Liver (tissue), 9 donors: ENCODE measurements around the gene WDR7. TPM values are rescaled to one million over a fixed set of nuclear protein-coding genes. Genes with fewer than 3 reads are reported as not detected.

Experiments
- DNase-seq: peaks from one replicate; pipeline ENCODE4 v3.0.0-alpha.2; 2017; ENCODE audit warnings: low spot score
- H3K27ac ChIP-seq, 2 donors: one replicate each; pipeline ENCODE4 v1.7.0; 2013; ENCODE audit warnings: inconsistent platforms in 2 of 2, low read length in 2 of 2, control low read depth in 1 of 2, low read depth in 1 of 2, mild to moderate bottlenecking in 1 of 2
- H3K27me3 ChIP-seq, 4 donors: one replicate each; pipeline versions ENCODE4 v1.6.1 to v1.7.0; 2013; ENCODE audit warnings: low read length in 3 of 4, inconsistent platforms in 1 of 4, mild to moderate bottlenecking in 1 of 4, moderate library complexity in 1 of 4; ENCODE audit not compliant: control insufficient read depth in 4 of 4, insufficient read depth in 4 of 4
- H3K36me3 ChIP-seq, 4 donors: one replicate each; pipeline versions ENCODE4 v1.6.1 to v1.7.0; 2013; ENCODE audit warnings: low read length in 3 of 4, mild to moderate bottlenecking in 3 of 4, low read depth in 1 of 4, moderate library complexity in 1 of 4; ENCODE audit not compliant: control insufficient read depth in 4 of 4, insufficient read depth in 3 of 4
- H3K4me1 ChIP-seq, 4 donors: one replicate each; pipeline versions ENCODE4 v1.6.1 to v1.7.0; 2013; ENCODE audit warnings: low read length in 3 of 4, mild to moderate bottlenecking in 3 of 4, moderate library complexity in 1 of 4; ENCODE audit not compliant: control insufficient read depth in 4 of 4, insufficient read depth in 4 of 4
- H3K4me3 ChIP-seq, 3 donors: one replicate each; pipeline versions ENCODE4 v1.6.1 to v1.7.0; 2013; ENCODE audit warnings: low read length in 3 of 3, control low read depth in 1 of 3, low read depth in 1 of 3, mild to moderate bottlenecking in 1 of 3
- H3K9ac ChIP-seq, 2 donors: one replicate each; pipeline ENCODE4 v1.7.0; 2013; ENCODE audit warnings: low read length in 2 of 2, mild to moderate bottlenecking in 2 of 2, moderate library complexity in 2 of 2, control low read depth in 1 of 2, low read depth in 1 of 2
- H3K9me3 ChIP-seq, 4 donors: one replicate each; pipeline versions ENCODE4 v1.6.1 to v1.7.0; 2013; ENCODE audit warnings: low read length in 3 of 4; ENCODE audit not compliant: control insufficient read depth in 4 of 4
- ATF3 ChIP-seq: IDR thresholded peaks from 2 replicates; pipeline ENCODE4 v1.6.1; 2016; ENCODE audit warnings: antibody characterized with exemption
- CTCF ChIP-seq: fragments of 150-350 bp; IDR thresholded peaks from 2 replicates; pipeline ENCODE4 v1.5.1; 2017; ENCODE audit warnings: improper control_type of control experiment, low read depth, low read length; ENCODE audit not compliant: missing input control
- EGR1 ChIP-seq, 2 donors: IDR thresholded peaks; 2 replicates each; pipeline ENCODE4 v1.6.1; 2016 to 2018; ENCODE audit warnings: antibody characterized with exemption in 2 of 2, low read depth in 2 of 2
- FOXA1 ChIP-seq: IDR thresholded peaks from 2 replicates; pipeline ENCODE4 v1.6.1; 2016; ENCODE audit warnings: antibody characterized with exemption
- FOXA2 ChIP-seq: IDR thresholded peaks from 2 replicates; pipeline ENCODE4 v1.6.1; 2016; ENCODE audit warnings: antibody characterized with exemption
- GABPA ChIP-seq, 2 donors: IDR thresholded peaks in 1 of 2; conservative IDR thresholded peaks in 1 of 2; 2 replicates each; pipeline ENCODE4 v1.6.1; 2016; ENCODE audit warnings: antibody characterized with exemption in 2 of 2, mild to moderate bottlenecking in 1 of 2, moderate library complexity in 1 of 2
- HNF4A ChIP-seq, 2 donors: conservative IDR thresholded peaks; 2 replicates each; pipeline ENCODE4 v1.6.1; 2016; ENCODE audit warnings: antibody characterized with exemption in 2 of 2, mild to moderate bottlenecking in 2 of 2
- HNF4G ChIP-seq: IDR thresholded peaks from 2 replicates; pipeline ENCODE4 v1.6.1; 2016; ENCODE audit warnings: antibody characterized with exemption
- JUND ChIP-seq, 2 donors: IDR thresholded peaks; 2 replicates each; pipeline ENCODE4 v1.6.1; 2016; ENCODE audit warnings: antibody characterized with exemption in 2 of 2
- MAX ChIP-seq: IDR thresholded peaks from 2 replicates; pipeline ENCODE4 v1.6.1; 2016; ENCODE audit warnings: antibody characterized with exemption
- NR2F2 ChIP-seq: IDR thresholded peaks from 2 replicates; pipeline ENCODE4 v1.6.1; 2016; ENCODE audit warnings: antibody characterized with exemption
- RAD21 ChIP-seq, 2 donors: IDR thresholded peaks; 2 replicates each; pipeline ENCODE4 v1.6.1; 2016; ENCODE audit warnings: antibody characterized with exemption in 2 of 2, mild to moderate bottlenecking in 2 of 2
- RXRA ChIP-seq, 2 donors: IDR thresholded peaks; 2 replicates each; pipeline ENCODE4 v1.6.1; 2017 to 2018; ENCODE audit warnings: antibody characterized with exemption in 2 of 2, mild to moderate bottlenecking in 1 of 2
- SP1 ChIP-seq: IDR thresholded peaks from 2 replicates; pipeline ENCODE4 v1.6.1; 2018; ENCODE audit warnings: antibody characterized with exemption, mild to moderate bottlenecking
- TAF1 ChIP-seq: conservative IDR thresholded peaks from 2 replicates; pipeline ENCODE4 v1.6.1; 2016; ENCODE audit warnings: antibody characterized with exemption, mild to moderate bottlenecking
- YY1 ChIP-seq: IDR thresholded peaks from 2 replicates; pipeline ENCODE4 v1.6.1; 2016; ENCODE audit warnings: antibody characterized with exemption, mild to moderate bottlenecking
- WGBS: extraction: QIAGEN DNeasy Blood & Tissue Kit; methylation state at CpG from one replicate; pipeline ENCODE4 v1.1.7; 2013; 5-methylcytosine and 5-hydroxymethylcytosine counted together
- polyA plus RNA-seq, 2 donors: library from polyadenylated mRNA; stranded (reverse) in 1 of 2; unstranded in 1 of 2; fragments of 200-250 nt in 1 of 2; fragments of >200 nt in 1 of 2; fragmentation: Nextera tagmentation in 1 of 2; extraction: Ambion mirVana in 1 of 2; gene quantifications; one replicate each; pipeline versions ENCODE4 v1.2.1 to v1.2.3, GENCODE V29; 2013 to 2015
- total RNA-seq, 2 donors: library from RNA; depleted of rRNA; stranded (reverse); fragments of >200 nt; gene quantifications; one replicate each; pipeline ENCODE4 v1.2.3, GENCODE V29; 2014
- TF ChIP-seq, protein P1 (sequence below): IDR thresholded peaks from 2 replicates; pipeline ENCODE4 v1.6.1; 2016; ENCODE audit warnings: antibody characterized with exemption, mild to moderate bottlenecking
- TF ChIP-seq, protein P2 (sequence below): IDR thresholded peaks from 2 replicates; pipeline ENCODE4 v1.6.1; 2016; ENCODE audit warnings: antibody characterized with exemption
- donor health status: healthy.
- donor health status: healthy.
- donor health status: healthy.
- donor health status: healthy.
- donor health status: healthy.

The WDR7 gene
- total and polyA plus RNA-seq, 4 donors, result 4.5 to 26.6 (median 13.2) TPM

DNA sequence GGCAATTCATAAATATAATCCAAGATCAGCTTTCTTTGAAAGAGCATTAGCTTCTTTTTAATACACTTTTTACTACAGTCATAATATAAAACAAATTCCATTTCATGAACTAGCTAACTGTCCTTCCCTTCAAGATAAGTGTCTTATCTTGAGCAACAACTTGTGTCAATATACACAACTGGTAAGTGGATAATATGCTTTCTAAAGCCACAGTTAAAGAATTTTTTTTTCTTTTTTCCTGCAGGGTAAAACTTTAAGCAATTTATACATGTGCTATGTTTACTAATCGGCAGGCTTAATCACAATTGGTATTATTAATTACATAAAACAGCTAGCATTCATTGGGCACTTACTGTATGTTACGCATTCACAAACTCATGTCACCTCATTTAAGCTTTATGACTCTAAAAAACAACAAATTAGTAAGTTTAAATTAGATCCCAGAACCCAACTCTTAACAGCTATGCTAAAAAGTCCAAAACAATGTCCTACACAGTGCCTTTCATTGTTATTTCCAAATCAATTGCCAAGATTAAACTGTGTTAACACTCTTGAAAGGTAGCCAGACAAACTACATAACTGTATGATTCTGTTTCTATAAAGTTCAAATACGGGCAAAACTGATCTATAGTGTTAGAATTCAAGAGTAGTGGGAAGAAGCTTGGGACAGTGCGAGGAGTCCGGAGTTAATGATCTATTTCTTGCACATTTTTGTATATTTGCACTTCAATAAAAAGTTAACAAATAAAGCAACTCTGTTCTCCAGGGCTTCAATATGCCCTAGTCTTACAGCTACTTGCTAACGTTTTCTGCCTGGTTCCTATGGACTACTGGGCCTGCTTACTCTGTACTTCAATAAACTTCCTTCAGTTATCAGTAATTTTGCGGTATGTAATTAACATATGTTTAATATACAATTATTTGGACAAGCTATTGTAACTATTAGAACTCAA, 18.8 kb upstream of the WDR7 start:
- no peaks in the 10 kb centered on the region for H3K9me3 ChIP-seq
- no peak overlapping the region for H3K4me3 ChIP-seq
- H3K36me3 ChIP-seq, result peaks cover 0 to 4% (median 0%) of the 10 kb centered on the region in 4 donors
- peaks cover 5 to 37% (median 23%) of the 10 kb centered on the region in 4 donors for H3K4me1 ChIP-seq
- WGBS, result 47% methylated on average over 7 of the region's 7 CpGs
- no peak for DNase-seq
- no peak for TF ChIP-seq CTCF
- no peak for TF ChIP-seq FOXA2
- TF ChIP-seq EGR1 (IDR thresholded peaks at IDR 0.05; ENCODE audit: low read depth in 2 of 2), result no peak
- TF ChIP-seq FOXA1, result no peak
- no peak for TF ChIP-seq HNF4A (conservative IDR thresholded peaks at IDR 0.05)
- no peak for TF ChIP-seq RXRA (IDR thresholded peaks at IDR 0.05)
- TF ChIP-seq JUND (IDR thresholded peaks at IDR 0.05), result no peak
- no peak for TF ChIP-seq SP1
- TF ChIP-seq TAF1, result no peak
- no peak for TF ChIP-seq RAD21 (IDR thresholded peaks at IDR 0.05)
- TF ChIP-seq MAX, result no peak
- TF ChIP-seq, protein P1, sequence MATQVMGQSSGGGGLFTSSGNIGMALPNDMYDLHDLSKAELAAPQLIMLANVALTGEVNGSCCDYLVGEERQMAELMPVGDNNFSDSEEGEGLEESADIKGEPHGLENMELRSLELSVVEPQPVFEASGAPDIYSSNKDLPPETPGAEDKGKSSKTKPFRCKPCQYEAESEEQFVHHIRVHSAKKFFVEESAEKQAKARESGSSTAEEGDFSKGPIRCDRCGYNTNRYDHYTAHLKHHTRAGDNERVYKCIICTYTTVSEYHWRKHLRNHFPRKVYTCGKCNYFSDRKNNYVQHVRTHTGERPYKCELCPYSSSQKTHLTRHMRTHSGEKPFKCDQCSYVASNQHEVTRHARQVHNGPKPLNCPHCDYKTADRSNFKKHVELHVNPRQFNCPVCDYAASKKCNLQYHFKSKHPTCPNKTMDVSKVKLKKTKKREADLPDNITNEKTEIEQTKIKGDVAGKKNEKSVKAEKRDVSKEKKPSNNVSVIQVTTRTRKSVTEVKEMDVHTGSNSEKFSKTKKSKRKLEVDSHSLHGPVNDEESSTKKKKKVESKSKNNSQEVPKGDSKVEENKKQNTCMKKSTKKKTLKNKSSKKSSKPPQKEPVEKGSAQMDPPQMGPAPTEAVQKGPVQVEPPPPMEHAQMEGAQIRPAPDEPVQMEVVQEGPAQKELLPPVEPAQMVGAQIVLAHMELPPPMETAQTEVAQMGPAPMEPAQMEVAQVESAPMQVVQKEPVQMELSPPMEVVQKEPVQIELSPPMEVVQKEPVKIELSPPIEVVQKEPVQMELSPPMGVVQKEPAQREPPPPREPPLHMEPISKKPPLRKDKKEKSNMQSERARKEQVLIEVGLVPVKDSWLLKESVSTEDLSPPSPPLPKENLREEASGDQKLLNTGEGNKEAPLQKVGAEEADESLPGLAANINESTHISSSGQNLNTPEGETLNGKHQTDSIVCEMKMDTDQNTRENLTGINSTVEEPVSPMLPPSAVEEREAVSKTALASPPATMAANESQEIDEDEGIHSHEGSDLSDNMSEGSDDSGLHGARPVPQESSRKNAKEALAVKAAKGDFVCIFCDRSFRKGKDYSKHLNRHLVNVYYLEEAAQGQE, result no peak
- no peak for TF ChIP-seq GABPA (IDR thresholded peaks at IDR 0.05 in 1 of 2, conservative IDR thresholded peaks at IDR 0.05 in 1 of 2)
- TF ChIP-seq NR2F2, result no peak
- no peak for TF ChIP-seq ATF3
- no peaks in the 10 kb centered on the region for H3K27me3 ChIP-seq
- H3K9ac ChIP-seq, result no peak overlapping the region
- H3K27ac ChIP-seq, result no peak overlapping the region

- Histone ChIP-seq H3K9me3 (no peaks in the 10 kb centered on the region), H3K9ac (no peak overlapping the region), H3K4me3 (no peak overlapping the region), H3K27me3 (no peaks in the 10 kb centered on the region), H3K27ac (no peak overlapping the region), H3K36me3 (peaks cover 0 to 4% (median 0%) of the 10 kb centered on the region in 4 donors), H3K4me1 (peaks cover 8 to 43% (median 27%) of the 10 kb centered on the region in 4 donors)
- no peak for DNase-seq
- 95% methylated on average over 5 of the region's 5 CpGs for WGBS
- no peak for TF ChIP-seq JUND (IDR thresholded peaks at IDR 0.05)
- no peak for TF ChIP-seq ATF3
- TF ChIP-seq NR2F2, result no peak
- no peak for TF ChIP-seq HNF4G
- TF ChIP-seq GABPA (IDR thresholded peaks at IDR 0.05 in 1 of 2, conservative IDR thresholded peaks at IDR 0.05 in 1 of 2), result no peak
- no peak for TF ChIP-seq SP1
- no peak for TF ChIP-seq YY1
- TF ChIP-seq, protein P2, sequence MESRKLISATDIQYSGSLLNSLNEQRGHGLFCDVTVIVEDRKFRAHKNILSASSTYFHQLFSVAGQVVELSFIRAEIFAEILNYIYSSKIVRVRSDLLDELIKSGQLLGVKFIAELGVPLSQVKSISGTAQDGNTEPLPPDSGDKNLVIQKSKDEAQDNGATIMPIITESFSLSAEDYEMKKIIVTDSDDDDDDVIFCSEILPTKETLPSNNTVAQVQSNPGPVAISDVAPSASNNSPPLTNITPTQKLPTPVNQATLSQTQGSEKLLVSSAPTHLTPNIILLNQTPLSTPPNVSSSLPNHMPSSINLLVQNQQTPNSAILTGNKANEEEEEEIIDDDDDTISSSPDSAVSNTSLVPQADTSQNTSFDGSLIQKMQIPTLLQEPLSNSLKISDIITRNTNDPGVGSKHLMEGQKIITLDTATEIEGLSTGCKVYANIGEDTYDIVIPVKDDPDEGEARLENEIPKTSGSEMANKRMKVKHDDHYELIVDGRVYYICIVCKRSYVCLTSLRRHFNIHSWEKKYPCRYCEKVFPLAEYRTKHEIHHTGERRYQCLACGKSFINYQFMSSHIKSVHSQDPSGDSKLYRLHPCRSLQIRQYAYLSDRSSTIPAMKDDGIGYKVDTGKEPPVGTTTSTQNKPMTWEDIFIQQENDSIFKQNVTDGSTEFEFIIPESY, result no peak
- no peak for TF ChIP-seq RXRA (IDR thresholded peaks at IDR 0.05)
- TF ChIP-seq TAF1, result no peak
- no peak for TF ChIP-seq HNF4A (conservative IDR thresholded peaks at IDR 0.05)
- TF ChIP-seq, protein P1, result no peak
- no peak for TF ChIP-seq EGR1 (IDR thresholded peaks at IDR 0.05; ENCODE audit: low read depth in 2 of 2)
Observed at GRCh38 chr18:56635007-56635406, 16.2 kb upstream of the WDR7 start.
